Prostate gland (tissue), 2 donors: ENCODE measurements around the gene GRHPR. TPM values are rescaled to one million over a fixed set of nuclear protein-coding genes. Genes with fewer than 3 reads are reported as not detected.

Source experiments
- DNase-seq: peaks from one replicate; pipeline ENCODE4 v3.0.0-alpha.2; 2019; ENCODE audit warnings: low spot score
- H3K27ac ChIP-seq, 2 donors: fragments of 200-600 bp; sonication (generic); 2 replicates each; pipeline ENCODE4 v1.5.1; 2017 to 2019
- H3K27me3 ChIP-seq: fragments of 200-600 bp; sonication (generic); replicated peaks from 2 replicates; pipeline ENCODE4 v1.5.1; 2019; ENCODE audit not compliant: insufficient read depth
- H3K36me3 ChIP-seq, 2 donors: fragments of 200-600 bp; sonication (generic); 1 replicate in 1 of 2; 2 replicates in 1 of 2; pipeline versions ENCODE4 v1.5.1 to v1.8.1; 2017 to 2019
- H3K4me1 ChIP-seq: fragments of 200-600 bp; sonication (generic); replicated peaks from 2 replicates; pipeline ENCODE4 v1.5.1; 2019
- H3K4me3 ChIP-seq, 2 donors: fragments of 200-600 bp; sonication (generic); 2 replicates each; pipeline ENCODE4 v1.5.1; 2017 to 2019
- H3K9me3 ChIP-seq: fragments of 200-600 bp; sonication (generic); 2 replicates; pipeline ENCODE4 v1.5.1; 2017
- POLR2A ChIP-seq: fragments of 450-650 bp; IDR thresholded peaks from one replicate; pipeline ENCODE4 v1.6.1; 2016; ENCODE audit warnings: antibody characterized with exemption, mild to moderate bottlenecking
- POLR2AphosphoS5 ChIP-seq: sonication (generic); formaldehyde crosslinking; IDR thresholded peaks from one replicate; pipeline ENCODE4 v1.6.1; 2017; ENCODE audit warnings: antibody characterized with exemption
- WGBS: methylation state at CpG from one replicate; pipeline ENCODE4 v1.1.5; 2018; 5-methylcytosine and 5-hydroxymethylcytosine counted together
- intact Hi-C: fragments of 100-400 bp; cut with DNase I; formaldehyde crosslinking; loops from one replicate; pipeline ENCODE4 v1.14.2; 2022
- total RNA-seq, 2 donors: library from RNA; depleted of rRNA; stranded (reverse); fragments of >200 nt; gene quantifications; one replicate each; pipeline ENCODE4 v1.1.0, GENCODE V29; 2016
- TF ChIP-seq, protein P1 (sequence below), 4 experiments: fragments of 200-600 bp in 2 of 4; fragments of 450-650 bp in 2 of 4; sonication (generic) in 2 of 4; IDR thresholded peaks; 1 replicate in 3 of 4; 2 replicates in 1 of 4; pipeline ENCODE4 v1.5.1; 2016 to 2019; ENCODE audit warnings: antibody characterized with exemption in 4 of 4, mild to moderate bottlenecking in 2 of 4, moderate library complexity in 2 of 4

Gene GRHPR
- total RNA-seq, 2 donors from 2014 or later, result 191 to 275 TPM

DNA sequence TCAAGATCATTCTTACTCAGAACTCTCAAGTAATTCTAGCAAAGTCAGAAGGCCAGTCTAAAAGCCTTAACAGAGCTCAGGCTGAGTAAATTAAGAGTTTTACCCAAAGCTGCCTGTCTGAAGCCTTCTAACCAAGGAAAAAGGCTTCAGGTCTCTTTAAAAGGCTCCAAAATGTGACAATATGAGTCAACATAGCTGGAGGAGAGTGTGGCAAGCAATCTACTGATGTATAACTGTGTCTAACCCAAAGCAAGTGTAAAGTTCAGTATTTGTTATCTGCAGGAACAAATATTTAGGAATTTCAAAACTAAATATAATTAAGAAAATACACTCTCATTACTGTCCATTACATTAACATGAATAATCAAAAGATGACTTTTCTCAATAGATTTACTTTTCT is 31.7 kb downstream of the GRHPR start:
- Histone ChIP-seq H3K27ac (peak overlapping the region in 1 of 2 donors; percentile 30), H3K36me3 (no peaks in the 10 kb centered on the region), H3K27me3 (no peaks in the 10 kb centered on the region), H3K4me1 (peaks cover 4% of the 10 kb centered on the region), H3K4me3 (no peak overlapping the region), H3K9me3 (no peaks in the 10 kb centered on the region)
- no peak for TF ChIP-seq POLR2A
- no peak for TF ChIP-seq POLR2AphosphoS5
- TF ChIP-seq, protein P1, sequence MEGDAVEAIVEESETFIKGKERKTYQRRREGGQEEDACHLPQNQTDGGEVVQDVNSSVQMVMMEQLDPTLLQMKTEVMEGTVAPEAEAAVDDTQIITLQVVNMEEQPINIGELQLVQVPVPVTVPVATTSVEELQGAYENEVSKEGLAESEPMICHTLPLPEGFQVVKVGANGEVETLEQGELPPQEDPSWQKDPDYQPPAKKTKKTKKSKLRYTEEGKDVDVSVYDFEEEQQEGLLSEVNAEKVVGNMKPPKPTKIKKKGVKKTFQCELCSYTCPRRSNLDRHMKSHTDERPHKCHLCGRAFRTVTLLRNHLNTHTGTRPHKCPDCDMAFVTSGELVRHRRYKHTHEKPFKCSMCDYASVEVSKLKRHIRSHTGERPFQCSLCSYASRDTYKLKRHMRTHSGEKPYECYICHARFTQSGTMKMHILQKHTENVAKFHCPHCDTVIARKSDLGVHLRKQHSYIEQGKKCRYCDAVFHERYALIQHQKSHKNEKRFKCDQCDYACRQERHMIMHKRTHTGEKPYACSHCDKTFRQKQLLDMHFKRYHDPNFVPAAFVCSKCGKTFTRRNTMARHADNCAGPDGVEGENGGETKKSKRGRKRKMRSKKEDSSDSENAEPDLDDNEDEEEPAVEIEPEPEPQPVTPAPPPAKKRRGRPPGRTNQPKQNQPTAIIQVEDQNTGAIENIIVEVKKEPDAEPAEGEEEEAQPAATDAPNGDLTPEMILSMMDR (IDR thresholded peaks at IDR 0.05), result no peak
- DNase-seq, result no peak
- intact Hi-C loops, result no loop called here

DNA sequence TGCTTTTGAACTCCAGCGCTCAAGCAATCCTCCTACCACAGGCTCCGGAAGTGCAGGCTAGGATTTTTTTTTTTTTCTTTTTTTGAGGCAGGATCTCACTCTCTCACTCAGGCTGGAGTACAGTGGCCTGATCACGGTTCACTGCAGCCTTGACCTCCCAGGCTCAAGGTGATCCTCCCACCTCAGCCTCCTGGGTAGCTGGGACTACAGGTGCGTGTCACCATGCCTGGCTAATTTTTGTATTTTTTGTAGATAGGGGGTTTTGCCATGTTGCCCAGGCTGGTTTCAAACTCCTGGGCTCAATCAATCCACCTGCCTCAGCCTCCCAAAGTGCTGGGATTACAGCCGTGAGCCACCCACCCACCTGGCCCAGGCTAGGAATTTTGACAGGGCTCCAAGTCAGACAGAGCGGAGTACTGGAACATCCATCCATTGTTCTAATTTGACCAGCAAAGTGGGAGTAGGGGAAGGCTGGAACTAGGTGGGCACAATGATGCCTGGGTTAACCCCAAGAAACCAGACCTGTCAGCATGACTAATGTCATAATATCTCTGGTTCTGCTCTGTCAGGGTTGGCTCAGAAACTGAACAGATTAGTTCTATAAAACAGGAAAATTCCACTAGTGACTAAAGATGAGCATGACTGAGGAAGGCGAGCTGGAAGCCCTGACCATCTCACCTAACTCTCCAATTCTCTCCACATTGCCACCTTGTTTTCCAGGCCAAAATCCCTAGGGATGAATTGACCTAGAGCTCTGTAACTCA is 33.6 kb downstream of the GRHPR start:
- Histone ChIP-seq H3K4me3 (no peak overlapping the region), H3K9me3 (no peaks in the 10 kb centered on the region), H3K27me3 (no peaks in the 10 kb centered on the region), H3K27ac (no peak overlapping the region), H3K36me3 (no peaks in the 10 kb centered on the region), H3K4me1 (peaks cover 4% of the 10 kb centered on the region)
- WGBS, result 69% methylated on average over 7 of the region's 7 CpGs
- TF ChIP-seq, protein P1 (IDR thresholded peaks at IDR 0.05), result no peak
- TF ChIP-seq POLR2A (no peak), POLR2AphosphoS5 (no peak)
- no peak for DNase-seq
- intact Hi-C loops, result no loop called here

DNA sequence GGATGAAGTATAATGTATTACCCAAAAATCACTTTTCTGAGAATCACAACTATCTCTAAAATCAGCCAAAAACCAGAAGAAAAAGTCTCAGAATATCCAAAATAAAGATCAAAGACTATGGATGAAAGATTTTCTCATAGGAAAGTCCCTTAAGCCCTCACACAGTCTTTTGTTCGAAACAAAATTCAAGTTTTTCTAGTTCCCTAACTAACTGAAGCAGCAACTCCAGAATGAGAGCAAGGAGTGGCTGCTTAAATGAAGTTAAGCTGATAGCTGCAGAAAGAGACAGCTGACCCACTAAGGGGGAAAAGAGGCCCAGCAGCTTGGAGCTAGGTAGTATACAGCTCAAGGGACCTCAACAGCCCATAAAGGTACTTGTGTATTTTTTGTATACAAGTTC is 34.3 kb downstream of the GRHPR start:
- Histone ChIP-seq H3K4me1 (peaks cover 4% of the 10 kb centered on the region), H3K9me3 (no peaks in the 10 kb centered on the region), H3K36me3 (no peaks in the 10 kb centered on the region), H3K4me3 (no peak overlapping the region), H3K27ac (no peak overlapping the region), H3K27me3 (no peaks in the 10 kb centered on the region)
- intact Hi-C loops, result no loop called here
- 40% methylated on average over 1 of the region's 1 CpG for WGBS
- TF ChIP-seq POLR2AphosphoS5 (no peak), POLR2A (no peak)
- TF ChIP-seq, protein P1 (IDR thresholded peaks at IDR 0.05), result no peak
- DNase-seq, result no peak

DNA sequence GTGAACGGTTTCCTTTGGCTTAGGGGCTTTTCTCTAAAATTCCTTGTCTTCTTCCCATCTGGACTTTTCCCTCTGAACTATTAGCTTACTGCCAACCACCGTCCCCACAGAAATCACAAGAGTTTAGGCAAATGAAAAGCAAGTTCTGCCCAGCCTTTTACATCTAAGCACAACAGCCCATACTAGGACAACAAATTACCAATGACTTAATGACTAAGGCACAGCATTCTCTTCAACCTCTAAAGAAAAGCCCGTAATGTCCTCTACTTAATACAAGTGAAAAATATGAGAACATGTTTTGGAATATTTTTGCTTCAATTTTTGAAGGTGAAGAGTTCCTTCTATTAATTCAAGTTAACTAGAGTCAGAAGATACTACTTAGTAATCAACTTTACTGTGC is 41.5 kb downstream of the GRHPR start:
- no peak for TF ChIP-seq POLR2A
- TF ChIP-seq, protein P1 (IDR thresholded peaks at IDR 0.05), result no peak
- no peak for TF ChIP-seq POLR2AphosphoS5
- intact Hi-C loops, result loop anchor here (10.0 kb wide), 2 partner anchors 49 to 339 kb away; partner anchors contain the start of gene ZCCHC7
- H3K27ac ChIP-seq, result peak overlapping the region; percentile 97 to 99
- no peaks in the 10 kb centered on the region for H3K4me1 ChIP-seq
- H3K36me3 ChIP-seq, result no peaks in the 10 kb centered on the region
- no peaks in the 10 kb centered on the region for H3K27me3 ChIP-seq
- no peak for DNase-seq
- H3K4me3 ChIP-seq, result peak overlapping the region; percentile 74 to 80
- WGBS, result 26% methylated on average over 3 of the region's 3 CpGs
- no peaks in the 10 kb centered on the region for H3K9me3 ChIP-seq
